HG03457 (cell line): ENCODE results near the gene MUC13.

Experiments
- ATAC-seq: cut with Tn5 transposase; IDR thresholded peaks from one replicate; pipeline ENCODE4 v1.9.1; 2021; ENCODE audit warnings: moderate number of reproducible peaks; ENCODE audit not compliant: unreplicated experiment

Gene MUC13

DNA sequence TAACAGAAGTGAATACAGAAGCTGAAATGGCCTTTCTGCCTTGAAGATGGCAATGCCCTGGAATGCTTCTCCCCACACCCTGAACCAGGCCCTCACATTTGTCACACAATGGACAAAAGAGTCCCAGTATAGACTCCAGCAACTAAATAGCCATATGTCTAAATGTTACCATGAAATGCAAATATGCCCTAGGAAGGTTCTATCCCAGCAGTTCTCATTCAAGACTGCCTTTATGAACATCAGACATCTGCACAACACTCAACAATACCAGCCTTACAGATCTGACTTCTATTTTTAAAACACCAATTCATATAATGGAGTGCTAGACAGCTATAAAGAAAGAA lies 55.2 kb downstream of the MUC13 start:
- no peak for ATAC-seq

DNA sequence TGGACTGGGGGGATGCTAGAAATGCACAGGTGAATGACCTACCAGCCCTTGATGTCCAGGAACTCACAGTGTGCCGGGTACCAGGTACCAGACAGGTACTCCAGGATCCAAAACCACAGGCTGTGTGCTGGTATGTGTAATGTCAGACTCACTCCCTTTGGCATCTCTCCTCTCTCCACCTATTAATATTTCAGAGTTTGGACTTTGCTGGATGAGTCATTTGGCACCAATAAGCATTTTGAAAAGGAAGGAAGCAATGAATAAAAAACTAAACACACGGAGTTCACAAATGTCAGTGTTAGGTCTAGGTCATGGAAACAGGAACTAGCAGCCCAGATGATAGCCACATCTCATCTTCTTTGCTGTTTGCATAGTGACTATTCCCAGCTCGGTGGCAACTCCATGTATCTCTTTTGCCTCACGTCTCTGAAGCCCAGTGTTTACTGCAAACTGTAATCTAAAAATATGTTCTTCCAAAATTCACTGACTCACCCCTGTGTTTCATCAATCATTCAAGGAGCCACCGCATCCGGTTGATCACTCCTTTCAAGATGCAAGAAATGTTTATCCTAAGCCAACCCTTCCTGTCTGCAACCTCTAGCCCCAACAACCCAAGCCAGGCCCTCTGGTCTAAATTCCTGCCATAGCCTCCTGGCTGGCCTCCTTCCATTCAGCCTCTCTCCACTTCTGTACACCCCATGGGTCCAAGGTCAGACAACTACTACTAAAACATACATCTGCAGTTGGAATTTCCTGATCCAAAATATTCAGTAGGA lies 55.8 kb downstream of the MUC13 start:
- ATAC-seq, result no peak

DNA sequence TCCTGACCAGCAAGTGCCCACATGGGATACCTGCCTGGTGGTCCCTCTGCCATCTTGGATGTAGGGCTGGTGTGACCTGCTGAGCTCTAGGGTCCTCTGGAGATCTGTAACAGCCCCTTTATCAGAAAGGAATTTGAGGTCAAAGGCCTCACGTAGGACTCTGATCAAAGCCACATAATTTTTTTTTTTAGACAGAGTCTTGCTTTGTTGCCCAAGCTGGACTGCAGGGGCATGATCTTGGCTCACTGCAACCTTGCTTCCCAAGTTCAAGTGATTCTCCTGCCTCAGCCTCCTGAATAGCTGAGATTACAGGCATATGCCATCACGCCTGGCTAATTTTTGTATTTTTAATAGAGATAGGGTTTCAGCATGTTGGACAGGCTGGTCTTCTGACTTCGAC lies 56.9 kb downstream of the MUC13 start:
- no peak for ATAC-seq

DNA sequence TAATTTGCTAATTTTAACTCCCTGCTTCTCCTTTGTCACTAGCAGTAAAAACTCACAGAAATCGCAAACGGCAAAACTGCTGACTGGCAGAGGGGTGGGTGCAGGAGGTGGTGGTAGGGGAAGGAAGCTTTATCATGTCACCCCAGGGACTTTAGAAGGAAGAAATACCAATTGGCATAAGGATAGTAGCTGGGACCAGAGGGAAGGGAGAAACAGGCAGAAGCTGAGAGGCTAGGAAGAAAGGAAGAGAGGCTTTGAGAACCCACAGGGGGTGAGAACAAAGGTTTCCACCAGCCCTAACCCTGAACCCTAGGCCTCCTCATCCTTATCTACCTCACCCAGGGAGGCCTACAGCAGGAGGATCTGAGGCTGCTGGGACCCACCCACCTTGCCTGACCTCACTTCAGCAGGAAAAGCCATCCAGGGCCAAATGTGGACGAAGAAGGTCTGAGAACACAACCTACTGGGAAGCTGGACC lies 58.1 kb downstream of the MUC13 start:
- ATAC-seq, result no peak

- ATAC-seq, result no peak
Observed at GRCh38 chr3:124873226-124873625, 61.3 kb downstream of the MUC13 start.

GRCh38 chr3:124867511-124867910 lies 67.0 kb downstream of the MUC13 start:
- ATAC-seq, result no peak

DNA sequence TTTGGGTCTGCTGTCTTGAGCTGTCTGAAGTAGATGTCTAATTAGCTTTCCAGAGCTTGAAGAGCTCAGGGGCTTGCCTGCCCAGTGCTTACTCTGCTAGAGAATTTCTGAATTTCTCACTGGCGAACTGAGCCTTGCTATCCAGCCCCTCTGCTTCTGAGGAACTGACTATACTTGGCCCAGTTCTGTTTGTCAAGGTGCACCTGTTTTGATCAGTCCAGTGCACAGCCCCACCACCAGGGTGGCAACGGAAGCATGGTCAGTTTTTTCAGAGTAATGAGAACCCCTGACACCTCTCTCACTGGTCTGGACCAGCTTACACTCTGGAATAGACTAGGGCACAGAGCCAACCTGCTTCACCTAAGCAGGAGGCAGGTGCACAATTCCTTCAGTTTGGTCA lies 72.5 kb downstream of the MUC13 start:
- ATAC-seq, result no peak

GRCh38 chr3:124861041-124861440 lies 73.5 kb downstream of the MUC13 start:
- no peak for ATAC-seq

GRCh38 chr3:124860599-124860998 lies 74.0 kb downstream of the MUC13 start:
- ATAC-seq, result no peak

- no peak for ATAC-seq
Observed at GRCh38 chr3:124859025-124859424, 75.5 kb downstream of the MUC13 start.

- ATAC-seq, result no peak
Observed at GRCh38 chr3:124858275-124858674, 76.3 kb downstream of the MUC13 start.

DNA sequence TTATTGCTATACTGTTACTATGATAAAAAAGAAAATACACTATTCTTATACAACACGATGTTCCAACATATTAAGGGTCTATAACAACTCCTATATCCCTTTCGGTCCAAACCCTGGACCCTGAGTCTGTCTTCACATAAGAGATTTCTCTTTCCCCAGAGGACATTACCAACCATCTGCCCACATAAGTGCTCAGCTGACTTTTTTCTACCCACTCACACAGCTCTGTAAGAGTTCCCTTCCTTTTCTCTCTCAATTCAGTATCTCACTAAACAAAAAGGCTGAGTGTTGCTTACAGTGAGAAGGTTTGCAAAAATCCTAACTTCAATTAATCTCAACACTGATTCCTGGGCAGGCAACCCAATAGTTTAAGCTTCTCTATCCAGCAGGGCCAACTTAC lies 77.9 kb downstream of the MUC13 start:
- ATAC-seq, result no peak
